Stimulated activated CD4-positive, alpha-beta T cell treated with anti-CD3 and anti-CD28 coated beads, Interleukin-2, amount 100 ng/mL, for 48 hours (primary cell): ENCODE results near the gene PHETA1.

Experiments
- DNase-seq, 2 donors: peaks; one replicate each; pipeline ENCODE4 v3.0.0-alpha.2; 2020

Gene PHETA1

GRCh38 chr12:111319600-111320257 is 49.2 kb downstream of the PHETA1 start:
- no peak for DNase-seq

DNA sequence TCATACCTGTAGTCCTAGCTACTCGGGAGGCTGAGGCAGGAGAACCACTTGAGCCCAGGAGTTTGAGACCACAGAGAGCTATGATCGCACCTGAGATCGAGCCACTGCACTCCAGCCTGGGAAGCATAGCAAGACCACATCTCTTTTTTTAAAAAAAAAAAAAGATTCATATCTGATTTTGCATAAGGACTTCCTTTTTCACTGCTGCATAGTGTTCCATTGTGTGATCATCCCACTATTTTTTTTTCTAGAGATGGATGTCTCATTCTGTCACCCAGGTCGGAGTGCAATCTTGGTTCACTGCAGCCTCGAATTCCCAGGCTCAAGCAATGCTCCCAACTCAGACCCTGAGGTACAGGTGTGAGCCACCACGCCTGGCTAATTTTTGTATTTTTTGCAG is 50.4 kb downstream of the PHETA1 start:
- no peak for DNase-seq

DNA sequence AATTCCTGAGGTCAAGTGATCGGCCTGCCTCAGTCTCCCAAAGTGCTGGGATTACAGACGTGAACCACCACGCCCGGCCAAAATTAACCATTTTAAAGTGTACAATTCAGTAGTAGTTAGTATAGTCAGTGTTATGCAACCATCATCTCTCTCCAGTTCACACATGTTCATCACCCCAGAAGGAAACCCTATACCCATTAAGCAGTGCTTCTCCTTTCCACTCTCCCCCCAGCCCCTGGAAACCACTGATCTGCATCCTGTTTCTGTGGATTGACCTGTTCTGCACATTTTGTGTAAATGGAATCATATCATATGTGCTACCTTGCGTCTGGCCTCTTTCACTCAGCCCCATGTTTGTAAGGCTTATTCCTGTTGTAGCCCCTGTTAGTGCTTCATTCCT is 52.2 kb downstream of the PHETA1 start:
- DNase-seq, result no peak

- no peak for DNase-seq
Observed at GRCh38 chr12:111314953-111315539, 53.8 kb downstream of the PHETA1 start.

GRCh38 chr12:111313833-111314259 is 55.0 kb downstream of the PHETA1 start:
- peak; percentile 65 to 73 for DNase-seq

DNA sequence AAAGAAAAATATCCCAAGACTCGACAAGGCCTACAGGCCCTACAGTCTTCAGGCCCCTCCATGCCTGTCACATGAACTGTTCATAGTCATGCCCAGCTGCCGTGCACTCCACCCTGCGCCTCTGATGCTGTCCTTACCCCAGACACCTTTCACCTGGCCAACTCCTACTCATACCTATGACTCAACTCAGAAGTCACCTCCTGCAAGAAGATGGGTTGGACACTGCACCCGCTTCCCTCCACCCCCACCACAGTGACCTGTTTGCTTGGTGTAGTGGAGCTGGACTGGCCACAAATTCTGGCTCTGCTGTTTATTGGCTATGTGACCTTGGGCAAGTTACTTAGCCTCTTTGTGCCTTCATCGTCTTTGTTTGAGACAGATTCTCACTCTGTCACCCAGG is 56.2 kb downstream of the PHETA1 start:
- no peak for DNase-seq

- DNase-seq, result no peak
Observed at GRCh38 chr12:111312016-111312415, 56.9 kb downstream of the PHETA1 start.

DNA sequence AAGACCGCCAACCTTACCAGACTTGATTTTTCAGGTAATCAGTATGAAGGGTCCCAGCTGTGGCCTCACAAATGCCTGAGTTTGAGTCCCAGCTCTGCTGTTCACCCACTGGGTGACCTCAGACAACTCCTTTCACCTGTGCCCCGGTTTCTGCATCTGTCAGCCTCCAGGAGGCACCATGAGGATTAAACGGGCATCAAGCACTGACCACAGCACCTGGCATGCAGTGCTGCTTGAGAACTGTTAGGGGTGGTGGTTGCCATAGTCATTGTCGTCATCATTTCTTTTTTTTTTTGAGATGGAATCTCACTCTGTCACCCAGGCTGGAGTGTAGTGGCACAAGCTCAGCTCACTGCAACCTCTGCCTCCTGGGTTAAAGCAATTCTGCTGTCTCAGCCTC is 57.9 kb downstream of the PHETA1 start:
- no peak for DNase-seq
